ENCODE measurements around the gene HAUS7.

The HAUS7 gene

DNA sequence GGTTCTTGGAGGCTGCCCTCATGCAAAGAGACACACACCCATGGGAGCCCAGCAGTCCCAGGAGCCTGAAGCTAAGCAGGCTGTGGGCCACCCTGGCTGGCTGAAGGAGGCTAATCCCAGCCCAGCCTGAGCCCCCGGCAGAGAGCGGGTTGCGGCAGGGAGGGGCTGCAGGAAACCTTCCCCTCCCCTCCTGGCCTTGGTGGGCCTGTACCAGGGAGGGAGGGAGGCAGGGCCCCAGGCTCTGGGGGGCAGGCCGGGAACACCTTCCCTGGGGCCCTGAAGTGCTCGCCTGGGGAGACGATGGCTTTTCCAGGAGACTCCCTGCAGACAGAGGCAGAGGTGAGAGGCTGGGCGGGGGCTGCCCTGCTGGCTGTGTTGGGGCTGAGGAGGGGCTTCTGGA, 28.1 kb upstream of the HAUS7 start:
- FAIRE-seq = no peak

DNA sequence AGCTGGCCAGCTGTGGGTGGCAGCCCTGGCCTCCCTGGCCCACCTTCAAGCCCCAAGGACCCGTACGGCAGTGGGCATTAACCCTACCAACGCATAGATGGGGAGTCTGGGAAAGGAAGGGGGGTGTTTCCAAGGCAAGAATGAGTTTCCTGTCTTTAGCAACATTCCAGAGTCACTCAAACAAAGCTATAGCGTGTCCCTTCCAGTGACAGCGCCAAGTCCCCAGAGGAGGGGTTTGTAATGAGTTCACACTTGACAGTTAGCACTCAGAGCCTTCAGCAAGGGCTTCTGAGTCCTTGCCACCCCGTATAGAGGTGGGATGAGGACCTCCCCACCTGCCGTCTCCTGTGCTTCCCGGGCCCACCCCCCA, 26.2 kb upstream of the HAUS7 start:
- no peak for FAIRE-seq

GRCh38 chrX:153495903-153496589, 25.7 kb upstream of the HAUS7 start:
- FAIRE-seq = no peak

- no peak for FAIRE-seq
These were observed 25.0 kb upstream of the HAUS7 start for GRCh38 chrX:153495362-153495751.

- FAIRE-seq = no peak
These were observed 24.4 kb upstream of the HAUS7 start, which contains the start of gene BGN for GRCh38 chrX:153494541-153495361. Gene BGN, plus strand, starts transcription at chrX:153494980. Its CDS starts 9,652 bp downstream, at chrX:153504632.

DNA sequence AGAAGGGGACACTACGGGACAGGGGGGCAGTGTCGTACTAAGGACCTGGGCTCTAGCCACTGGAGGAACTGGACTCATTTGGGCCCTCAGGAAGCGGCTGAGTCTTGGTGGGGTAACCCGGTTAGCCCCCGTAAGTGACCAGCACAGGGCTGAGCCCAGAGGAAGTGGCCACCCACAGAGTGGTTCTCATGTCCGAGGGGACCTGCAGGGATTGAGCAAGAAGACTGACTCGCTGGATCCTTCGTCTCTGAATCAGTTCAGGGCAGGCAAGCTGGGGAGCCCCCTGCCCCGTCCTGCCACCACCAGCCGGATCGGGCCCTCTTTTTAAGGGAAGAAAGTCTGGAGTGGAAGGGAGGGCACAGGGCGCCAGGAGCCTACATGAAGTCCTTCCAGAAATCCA, 23.7 kb upstream of the HAUS7 start:
- no peak for FAIRE-seq

DNA sequence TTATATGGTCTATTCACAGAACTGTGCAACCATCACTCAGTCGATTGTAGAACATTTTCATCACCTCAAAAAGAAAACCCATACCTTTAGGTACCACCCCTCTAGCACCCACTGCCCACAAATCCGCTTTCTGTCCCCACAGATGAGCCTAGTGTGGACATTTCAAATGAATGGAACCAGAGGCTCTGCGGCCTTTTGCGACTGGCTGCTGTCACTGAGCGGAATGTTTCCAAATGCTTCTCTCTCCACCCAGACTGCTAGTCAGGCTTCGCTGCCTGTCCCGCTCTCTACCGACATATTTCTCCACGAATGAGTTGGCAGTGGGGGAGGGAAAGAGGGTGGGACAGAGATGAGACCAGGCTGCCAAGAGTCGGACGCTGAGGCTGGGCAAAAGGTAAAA, 22.7 kb upstream of the HAUS7 start:
- FAIRE-seq = no peak

DNA sequence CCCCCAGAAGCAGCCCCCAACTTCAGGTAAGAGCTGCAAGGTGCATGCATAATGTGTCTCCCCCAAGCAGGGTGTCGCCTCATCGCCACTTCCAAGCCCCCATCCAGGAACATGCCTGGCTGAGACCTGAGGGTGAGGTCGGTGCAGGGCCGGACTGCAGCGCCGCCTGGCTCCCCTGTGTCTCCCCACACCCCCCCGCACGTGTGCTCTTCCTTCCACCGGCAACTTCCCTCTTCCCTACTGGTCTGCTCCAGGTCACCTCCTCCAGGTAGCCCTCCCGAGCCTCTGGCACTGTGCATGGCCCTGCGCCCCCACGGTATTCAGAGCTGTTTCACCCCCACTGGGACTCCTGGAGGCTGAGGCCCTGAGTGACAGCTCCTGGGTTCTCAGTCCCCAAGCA, 22.2 kb upstream of the HAUS7 start:
- FAIRE-seq = no peak

- no peak for FAIRE-seq
These were observed 21.5 kb upstream of the HAUS7 start for GRCh38 chrX:153491918-153492317.

DNA sequence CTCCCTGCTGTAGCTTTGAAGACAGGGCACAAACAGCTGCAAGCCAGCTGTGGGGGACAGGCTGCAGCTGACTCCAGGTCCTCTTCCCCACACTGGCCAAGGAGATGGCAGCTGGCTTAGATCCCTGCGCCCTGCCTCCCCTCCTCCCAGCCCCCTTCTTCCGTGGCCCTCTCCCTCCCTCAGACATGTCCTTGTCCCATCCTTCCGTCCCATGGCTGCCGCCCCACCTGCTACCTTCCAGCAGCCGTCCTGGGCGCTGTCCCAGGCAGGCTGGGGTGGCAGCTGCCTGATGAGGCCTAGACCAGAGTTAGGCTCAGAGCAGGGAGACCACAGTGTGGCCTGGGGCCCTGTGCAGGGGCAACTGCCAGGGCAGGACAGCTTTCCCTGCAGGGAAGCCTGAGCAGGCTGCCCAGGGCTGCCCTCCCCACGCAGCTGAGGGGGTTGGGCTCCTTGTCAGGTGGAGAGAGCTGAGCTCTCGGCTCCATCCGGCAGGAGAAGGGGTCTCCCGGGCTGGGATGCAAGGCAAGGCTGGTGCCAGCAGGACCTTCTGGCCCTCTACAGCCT, 21.1 kb upstream of the HAUS7 start:
- FAIRE-seq = no peak

DNA sequence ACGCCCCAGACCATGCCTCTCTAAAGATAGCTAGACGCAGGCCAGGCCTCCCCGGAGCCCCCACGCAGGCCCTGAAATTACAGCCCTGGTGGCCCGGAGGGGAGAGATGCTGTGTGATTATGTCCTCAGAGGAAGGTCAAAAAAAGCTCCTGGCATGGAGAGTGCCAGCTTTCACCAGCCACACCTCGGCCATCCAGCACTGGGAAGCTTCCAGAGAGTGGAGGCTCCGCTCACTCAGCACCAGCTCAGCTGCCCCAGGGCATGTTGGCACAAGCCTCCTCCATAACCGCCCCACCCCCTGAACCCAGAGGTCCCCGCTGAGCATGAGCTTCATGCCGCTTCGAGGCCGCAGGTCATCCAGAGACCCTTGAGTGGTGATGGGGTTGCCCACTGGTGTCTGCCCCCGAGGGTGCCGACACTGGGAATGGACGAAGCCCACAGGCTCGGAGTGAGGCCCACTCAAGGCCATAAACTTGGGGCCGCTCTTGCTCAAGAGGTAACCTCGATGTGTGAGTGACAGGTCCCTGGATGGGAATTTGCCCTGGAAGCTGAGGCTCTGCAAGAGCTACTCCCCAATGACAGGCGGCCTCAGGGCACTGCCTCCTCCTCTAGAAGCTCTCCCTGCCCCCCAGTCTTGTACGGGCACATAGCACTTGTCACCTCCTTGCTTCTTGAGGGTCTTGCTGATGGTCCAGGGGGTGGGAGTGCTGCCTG, 20.0 kb upstream of the HAUS7 start:
- no peak for FAIRE-seq

DNA sequence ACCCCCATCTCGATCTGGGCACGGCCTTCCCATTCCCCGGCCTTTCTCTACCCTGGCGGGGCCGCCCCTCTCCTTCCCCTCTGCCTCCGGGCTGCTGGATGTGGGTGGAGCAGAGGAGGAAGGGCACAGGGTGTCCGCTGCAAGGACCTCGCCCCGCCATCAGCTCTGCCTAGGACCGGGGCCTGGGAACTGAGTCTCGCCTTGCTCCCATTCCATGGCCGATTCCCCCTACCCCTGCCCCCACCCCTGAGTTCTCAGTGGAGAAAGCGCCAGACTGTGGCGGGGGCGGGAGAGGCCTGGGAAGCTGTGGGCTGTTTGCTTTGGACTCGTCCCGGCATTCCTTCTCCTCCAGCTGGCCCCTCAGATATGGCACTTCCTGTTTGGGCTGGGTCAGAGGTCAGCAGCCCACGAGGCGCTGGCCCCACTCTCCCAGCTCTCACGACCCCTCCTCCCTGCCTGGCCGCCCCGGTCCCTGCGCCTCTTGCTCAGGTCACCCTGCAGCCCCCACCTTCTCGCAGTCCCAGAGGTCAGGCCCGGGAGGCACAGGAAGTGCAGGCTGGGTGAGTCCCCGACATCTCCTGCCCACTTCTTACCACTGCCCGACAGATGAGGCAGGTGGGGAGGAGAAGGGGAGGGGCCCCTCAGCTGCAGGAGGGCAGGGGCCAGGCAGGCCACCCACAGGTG, 18.0 kb upstream of the HAUS7 start:
- no peak for FAIRE-seq

GRCh38 chrX:153487590-153488071, 17.3 kb upstream of the HAUS7 start:
- no peak for FAIRE-seq

DNA sequence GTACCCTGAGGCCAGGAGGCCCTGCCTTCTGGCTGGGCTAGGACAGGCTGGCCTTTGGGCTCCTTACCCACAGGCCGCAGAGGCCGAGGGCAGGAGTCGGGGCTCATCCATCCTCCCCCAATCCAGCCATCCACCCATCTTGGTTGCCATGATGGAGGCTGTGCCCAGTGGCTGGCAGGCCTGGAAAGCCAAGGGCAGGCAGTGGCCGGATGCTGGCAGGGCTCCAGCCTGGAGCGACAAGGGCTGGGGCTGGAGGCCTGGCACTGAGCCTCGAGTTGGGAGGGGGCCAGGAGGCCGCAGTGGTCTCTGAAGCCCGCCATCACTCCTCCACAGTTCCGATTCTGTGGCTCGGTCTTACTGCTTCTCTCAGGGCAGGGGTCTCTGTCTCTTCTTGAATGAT, 15.8 kb upstream of the HAUS7 start:
- FAIRE-seq = no peak

GRCh38 chrX:153485396-153486080, 15.2 kb upstream of the HAUS7 start:
- no peak for FAIRE-seq

GRCh38 chrX:153482376-153483015, 12.1 kb upstream of the HAUS7 start:
- no peak for FAIRE-seq

- no peak for FAIRE-seq
These were observed 10.7 kb upstream of the HAUS7 start for GRCh38 chrX:153481043-153481442.

- no peak for FAIRE-seq
These were observed 8.4 kb upstream of the HAUS7 start for GRCh38 chrX:153478746-153479145.

DNA sequence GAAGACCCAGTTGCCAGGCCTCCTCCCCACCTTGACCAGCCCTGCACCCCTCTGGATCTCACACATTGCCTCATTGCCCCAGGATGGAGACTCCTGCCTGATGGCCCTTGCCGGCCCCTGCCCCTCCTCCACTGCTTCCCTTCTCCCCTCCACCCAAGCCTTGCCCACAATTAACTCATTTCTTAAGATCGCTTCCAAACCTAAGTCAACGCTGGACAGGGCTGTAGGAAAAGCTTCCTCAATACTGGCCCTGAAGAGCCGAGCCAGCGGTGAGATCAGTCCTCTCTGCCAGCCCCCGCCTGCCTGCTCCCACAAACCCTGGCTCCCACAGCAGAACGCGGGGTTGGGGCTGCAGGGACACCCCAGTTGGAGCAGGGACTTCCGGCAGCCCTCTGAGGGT, 7.5 kb upstream of the HAUS7 start:
- no peak for FAIRE-seq

- FAIRE-seq = no peak
These were observed 7.0 kb upstream of the HAUS7 start for GRCh38 chrX:153477364-153477857.

DNA sequence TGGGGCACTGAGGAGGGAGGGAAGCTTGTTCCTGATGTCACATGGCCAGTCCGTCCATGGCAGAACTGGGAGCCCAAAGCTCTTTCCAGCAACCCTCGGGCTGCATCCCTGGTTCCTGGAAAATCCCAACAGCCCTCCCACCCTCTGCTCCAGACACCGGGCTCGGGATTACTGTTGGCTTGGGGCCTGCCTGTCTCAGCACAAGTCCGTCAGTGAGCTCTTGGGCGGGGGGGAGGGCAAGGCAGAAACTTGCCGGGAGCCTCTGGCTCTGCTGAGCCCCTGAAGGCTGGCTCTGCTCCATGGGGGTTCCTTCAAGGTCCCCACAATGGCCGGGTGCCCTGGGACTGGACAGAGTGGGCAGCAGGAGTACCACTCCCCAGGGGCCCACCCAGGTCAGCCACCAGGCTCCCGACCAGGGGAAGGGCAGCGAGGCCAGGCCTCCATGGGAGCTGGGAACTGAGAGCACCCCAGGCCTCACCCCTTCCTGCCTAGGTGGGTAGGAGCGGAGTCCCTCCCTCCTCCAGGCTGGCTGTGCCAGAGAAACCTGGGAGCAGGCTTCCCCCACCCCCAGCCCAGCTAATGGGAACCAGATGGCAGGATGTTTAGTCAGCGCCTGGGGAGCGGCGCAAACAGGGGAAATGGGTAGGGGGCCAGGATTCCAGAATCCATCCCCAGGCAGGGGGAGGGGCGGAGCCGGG, 6.4 kb upstream of the HAUS7 start:
- FAIRE-seq = no peak
